NOMO-1 treated with DMSO at 0.1 percent for 48 hours (cell line): ENCODE measurements around the gene SCNN1B.
"Not testable (repeated sequence)": the region's sequence is repeated elsewhere in the genome, so short reads cannot be mapped to it uniquely, and the experiment has no call there.

Experiments
- DNase-seq: peaks from one replicate; lab custom pipeline; 2025; ENCODE audit not compliant: unreplicated experiment; lab: John Stamatoyannopoulos, UW

SCNN1B gene, protein sequence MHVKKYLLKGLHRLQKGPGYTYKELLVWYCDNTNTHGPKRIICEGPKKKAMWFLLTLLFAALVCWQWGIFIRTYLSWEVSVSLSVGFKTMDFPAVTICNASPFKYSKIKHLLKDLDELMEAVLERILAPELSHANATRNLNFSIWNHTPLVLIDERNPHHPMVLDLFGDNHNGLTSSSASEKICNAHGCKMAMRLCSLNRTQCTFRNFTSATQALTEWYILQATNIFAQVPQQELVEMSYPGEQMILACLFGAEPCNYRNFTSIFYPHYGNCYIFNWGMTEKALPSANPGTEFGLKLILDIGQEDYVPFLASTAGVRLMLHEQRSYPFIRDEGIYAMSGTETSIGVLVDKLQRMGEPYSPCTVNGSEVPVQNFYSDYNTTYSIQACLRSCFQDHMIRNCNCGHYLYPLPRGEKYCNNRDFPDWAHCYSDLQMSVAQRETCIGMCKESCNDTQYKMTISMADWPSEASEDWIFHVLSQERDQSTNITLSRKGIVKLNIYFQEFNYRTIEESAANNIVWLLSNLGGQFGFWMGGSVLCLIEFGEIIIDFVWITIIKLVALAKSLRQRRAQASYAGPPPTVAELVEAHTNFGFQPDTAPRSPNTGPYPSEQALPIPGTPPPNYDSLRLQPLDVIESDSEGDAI

DNA sequence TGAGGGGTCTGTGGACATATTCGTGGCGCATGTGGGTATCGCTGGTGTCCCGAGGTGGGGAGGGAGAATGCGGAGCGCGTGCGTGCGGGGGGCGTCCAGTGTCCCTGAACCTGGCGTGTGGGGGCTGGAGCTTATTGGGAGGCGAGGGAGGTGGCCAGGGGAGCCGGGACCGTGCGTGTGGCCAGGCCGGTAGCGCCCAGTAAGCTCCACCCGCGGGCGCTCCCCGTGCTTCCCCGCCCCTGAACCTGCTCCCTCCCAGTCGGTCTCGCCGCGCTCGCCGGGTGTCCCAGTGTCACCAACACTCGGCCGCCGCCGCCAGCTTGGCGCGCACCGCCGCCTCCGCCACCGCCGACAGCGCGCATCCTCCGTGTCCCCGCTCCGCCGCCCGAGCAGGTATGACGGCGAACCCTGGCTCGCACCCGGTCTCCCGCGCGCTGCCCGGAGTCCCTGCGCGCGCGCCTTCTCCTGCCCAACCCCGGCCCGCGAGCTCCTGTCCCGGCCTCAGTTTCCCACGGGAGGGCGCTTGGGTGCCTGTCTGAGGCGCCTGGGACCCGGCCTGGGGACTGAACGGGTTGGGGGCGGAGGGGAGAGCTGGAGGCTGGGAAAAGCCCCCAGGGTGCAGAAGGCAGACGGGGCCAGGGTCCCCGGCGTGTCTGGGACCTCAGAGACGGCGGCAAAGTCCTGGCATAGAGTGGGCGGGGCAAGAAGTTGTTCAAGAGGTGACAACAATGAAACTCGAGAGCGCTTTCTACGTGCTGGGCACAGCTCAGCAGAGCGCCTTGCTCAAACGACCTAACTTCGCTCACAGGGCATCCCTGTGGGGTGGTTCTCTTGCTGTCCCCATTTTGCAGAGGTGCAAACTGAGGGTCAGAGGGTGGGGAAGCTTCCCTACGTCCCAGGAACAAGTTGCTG lies at the start of gene SCNN1B:
SCNN1B (plus strand) TSS at position 258 of the 912 bp plus-strand sequence. CDS start 46,298 bp downstream, outside the sequence.
- no peak for DNase-seq

DNA sequence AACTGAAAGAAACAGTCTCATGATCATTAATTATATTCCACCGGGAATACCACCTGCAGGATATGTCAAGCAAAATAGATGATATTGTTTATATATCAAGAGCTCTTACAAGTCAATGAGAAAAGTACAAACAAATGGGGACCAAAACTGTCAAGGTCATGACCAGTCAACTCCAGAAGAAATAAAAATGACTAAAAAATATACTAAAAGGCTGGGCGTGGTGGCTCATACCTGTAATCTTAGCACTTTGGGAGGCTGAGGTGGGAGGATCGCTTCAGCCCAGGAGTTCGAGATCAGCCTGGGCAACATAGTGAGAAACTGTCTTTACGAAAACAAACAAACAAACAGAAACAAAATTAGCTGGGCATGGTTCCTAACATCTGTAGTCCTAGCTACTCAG lies 49.8 kb upstream of the SCNN1B start:
- no peak for DNase-seq

DNA sequence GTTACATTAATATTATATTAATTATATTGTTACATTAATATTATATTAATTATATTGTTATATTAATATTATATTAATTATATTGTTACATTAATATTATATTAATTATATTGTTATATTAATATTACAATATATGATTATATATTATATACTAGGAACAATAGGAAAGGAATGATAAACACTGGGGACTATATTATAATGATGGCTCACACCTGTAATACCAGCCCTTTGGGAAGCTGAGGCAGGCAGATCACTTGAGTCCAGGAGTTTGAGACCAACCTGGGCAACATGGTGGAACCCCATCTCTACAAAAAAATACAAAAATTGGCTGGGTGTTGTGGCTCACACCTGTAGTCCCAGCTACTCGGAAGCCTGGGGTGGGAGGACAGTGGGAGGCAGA lies 48.5 kb upstream of the SCNN1B start:
- DNase-seq = not testable (repeated sequence)

DNA sequence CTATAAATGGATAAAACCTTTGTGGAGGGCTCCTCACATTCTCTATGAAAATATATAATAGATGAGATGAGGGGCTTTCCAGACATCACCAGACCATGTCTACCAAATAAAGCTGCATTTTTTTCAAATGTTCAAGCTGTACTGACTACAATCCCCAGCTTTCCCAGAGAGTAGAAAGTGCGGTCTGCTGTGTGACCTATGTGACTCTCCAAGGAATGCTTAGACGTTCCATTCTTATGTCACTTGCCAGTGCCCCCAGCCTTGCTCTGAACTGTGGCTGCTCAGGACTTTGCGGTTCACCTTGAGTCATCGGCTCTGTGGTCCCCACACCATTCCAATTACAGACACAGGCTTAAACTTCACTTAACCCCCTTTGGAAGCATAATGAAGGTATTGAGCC lies 47.8 kb upstream of the SCNN1B start:
- peak; percentile 18 for DNase-seq

DNA sequence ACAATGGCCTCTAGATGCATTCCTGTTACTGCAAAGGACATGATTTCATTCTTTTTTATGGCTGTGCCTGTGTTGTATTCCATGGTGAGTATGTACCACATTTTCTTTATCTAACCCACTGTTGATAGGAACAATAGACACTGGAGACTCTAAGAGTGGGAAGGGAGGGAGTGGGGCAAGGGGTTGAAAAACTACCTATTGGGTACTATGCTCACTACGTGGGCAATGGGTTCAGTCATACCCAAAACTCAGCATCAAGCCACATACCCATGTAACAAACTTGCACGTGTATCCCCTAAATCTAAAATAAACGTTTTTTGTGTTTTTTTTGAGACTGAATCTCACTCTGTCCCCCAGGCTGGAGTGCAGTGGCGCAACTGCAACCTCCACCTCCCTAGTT lies 47.1 kb upstream of the SCNN1B start:
- no peak for DNase-seq

DNA sequence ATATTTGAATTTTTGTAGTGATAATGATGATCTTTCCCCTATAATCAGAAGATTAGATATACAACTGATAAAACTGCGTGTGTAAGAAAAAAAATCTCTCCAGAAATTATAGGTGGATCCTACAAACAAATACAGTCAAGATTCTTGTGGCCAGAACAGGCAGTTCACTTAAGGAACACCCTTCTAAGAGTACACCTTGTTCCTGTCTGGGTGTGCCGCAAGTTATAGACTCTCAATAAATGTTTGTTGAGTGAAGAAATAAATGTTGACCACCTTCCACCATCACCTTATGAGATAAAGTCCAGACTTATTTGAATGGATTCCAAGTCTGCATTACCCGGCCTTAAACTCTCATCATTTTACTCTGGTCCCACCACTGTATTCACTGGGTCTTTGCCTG lies 45.7 kb upstream of the SCNN1B start:
- DNase-seq = no peak

DNA sequence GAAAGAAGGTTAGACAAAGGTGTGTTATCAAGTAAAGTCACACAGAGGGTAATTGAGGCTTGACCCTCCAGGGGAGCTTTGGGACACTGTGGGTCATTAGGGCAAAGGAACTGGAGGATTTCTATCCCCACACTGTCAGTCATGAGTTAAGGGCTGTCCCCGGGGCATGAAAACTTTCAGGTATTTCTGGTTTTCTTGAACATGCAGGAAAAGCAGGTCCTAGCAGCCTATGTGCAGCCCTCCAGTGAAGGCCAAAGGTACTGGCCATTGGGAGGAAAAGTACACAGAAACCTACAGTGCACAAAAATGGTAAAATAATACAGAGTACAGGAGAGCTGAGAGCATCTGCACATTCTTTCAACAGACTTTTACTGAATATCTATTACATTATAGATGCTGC lies 44.4 kb upstream of the SCNN1B start:
- no peak for DNase-seq

DNA sequence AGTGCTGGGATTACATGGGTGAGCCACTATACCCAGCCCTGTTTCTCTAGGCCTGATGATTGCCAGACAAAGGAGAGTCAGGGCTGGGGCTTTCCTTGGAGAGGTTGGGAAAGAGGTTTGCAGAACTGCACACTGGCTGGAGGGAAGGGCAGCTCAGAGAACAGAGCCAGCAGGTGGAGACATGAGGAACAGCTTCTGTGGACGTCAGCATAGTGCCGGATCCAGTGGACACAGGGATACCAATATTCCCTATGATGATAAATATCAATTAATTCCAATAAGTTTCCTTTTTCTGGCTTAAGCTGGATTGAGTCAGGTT lies 43.2 kb upstream of the SCNN1B start:
- no peak for DNase-seq

DNA sequence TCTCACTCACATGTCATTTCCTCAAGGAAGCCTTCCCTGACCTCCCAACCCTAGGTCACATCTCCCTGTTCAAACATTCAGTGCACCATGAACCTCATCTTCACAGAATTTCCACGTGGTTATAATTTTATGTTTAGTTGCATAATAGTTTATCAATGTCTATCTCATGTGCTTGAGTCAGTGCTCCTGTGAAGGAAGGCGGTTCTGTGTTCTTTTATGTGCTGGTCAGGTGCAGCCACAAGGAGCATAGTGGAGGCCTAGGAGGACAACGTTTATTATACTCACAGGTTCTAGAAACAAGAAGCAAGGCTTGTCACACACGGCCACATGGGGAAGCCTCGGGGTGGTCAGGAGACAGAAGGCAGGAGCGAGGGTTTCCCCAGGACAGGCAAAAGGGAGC lies 34.5 kb upstream of the SCNN1B start:
- DNase-seq = no peak

DNA sequence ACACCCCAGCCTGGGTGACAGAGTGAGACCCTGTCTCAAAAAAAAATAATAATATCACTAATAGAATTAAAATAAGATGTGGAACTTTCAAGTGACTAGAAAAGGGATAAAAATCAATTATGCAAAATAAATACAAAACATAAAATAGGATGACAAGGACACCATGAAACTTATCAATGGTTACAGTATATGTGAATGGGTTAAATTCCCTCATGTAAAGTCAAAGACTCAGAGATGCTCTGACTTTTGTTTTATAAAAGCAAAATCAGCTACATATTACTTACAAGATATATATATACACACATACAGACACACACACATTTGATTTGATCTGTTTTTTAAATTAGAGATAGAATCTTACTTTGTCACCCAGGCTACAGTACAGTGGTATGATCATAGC lies 33.5 kb upstream of the SCNN1B start:
- no peak for DNase-seq

DNA sequence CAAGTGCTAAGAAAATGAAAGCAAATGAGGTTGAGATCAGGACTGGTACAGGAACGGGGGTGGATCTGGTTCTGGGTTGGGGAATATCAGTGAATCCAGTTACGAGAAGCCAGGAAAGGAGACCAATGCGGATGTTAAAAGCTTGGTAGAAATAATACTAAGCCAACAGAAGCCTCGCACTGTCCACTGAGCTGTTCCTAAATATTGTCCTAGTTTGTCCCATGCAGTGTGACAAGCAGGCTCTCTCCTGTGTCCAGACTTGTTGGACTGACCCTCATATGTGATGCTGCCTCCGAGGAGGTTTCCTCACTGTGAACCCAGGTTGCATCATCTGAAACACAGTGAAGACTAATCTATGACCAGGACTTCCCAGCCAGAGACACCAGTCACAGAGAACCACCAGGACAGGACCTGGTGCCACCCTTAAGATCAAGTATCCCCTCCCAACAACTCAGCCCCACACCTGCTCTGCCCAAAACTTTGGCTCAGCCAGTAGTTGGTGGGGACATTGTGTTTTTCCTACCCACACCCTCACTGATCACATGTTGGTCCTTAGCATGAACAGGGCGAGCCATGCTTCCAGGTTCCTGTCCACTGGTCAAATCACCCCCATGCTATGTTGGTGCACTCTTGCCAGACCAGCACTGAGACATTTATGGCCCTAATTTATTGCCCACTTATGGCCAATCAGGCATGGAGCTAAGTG lies 32.7 kb upstream of the SCNN1B start:
- no peak for DNase-seq

DNA sequence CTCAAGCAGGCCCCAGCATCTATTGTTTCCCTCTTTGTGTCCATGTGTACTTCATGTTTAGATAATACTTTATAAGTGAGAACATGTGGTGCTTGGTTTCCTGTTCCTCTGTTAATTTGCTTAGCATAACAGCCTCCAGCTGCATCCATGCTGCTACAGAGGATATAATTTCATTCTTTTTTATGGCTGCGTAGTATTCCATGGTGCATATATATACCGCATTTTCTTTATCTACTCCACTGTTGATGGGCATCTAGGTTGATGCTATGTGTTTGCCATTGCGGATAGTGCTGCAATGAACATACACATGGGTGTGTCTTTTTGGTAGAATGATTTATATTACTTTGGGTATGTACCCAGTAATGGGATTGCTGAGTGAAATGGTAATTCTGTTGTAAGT lies 31.4 kb upstream of the SCNN1B start:
- DNase-seq = no peak

DNA sequence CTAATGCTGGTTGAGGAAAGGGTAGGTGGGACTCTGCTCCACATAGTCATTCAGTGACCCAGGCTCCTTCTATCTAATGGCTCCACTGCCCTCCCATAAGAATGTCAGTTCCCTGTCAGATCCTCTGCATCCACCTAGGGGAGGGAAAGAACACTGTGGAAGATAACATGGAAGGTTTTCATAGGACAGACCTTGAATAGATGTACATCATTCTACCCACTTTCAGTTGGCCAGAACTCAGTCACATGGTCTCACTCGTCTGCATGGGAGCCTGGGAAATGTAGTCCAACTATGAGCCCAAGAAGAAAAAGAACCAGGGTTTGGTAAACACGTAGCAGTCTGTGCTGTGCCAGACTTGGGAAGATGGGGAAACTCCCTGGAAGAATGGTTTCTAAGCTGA lies 27.1 kb upstream of the SCNN1B start:
- DNase-seq = no peak

DNA sequence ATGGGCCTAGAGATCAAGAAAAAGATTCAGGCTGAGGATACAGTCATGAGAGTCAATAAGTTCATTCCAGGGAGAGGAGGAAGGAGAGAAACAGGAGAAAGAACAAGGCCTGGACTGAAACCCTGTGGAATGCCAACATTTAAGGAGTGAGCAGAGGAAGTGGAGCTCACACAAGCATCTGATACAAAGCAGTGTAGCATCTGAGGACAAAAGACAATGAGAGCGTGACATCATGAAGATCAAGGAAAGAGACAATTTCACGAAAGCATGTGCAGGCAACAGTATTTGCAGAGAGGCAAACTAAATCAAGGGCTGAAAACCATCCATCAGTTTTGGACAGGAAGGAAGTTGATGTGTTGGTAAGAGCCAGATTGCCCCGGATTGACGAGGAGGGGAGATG lies 25.3 kb upstream of the SCNN1B start:
- no peak for DNase-seq

DNA sequence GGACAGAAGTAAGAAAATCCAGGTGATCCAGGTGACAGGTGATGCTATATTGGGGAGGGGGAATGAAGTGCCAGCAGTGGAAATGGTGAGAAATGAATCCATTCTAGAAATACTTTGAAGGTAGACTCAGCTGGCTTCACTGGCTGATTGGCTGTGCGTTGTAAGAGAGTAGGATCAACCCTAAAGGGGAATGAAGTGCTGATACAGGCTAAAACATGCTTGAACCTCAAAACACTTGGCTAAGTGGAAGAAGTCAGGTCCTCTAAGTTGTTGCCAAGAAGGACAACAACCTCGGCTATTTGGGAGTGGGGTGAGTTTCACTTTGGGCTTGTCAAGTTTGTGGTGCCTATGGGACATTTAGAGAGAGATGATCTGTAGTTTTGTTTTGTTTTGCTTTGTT lies 24.1 kb upstream of the SCNN1B start:
- no peak for DNase-seq

DNA sequence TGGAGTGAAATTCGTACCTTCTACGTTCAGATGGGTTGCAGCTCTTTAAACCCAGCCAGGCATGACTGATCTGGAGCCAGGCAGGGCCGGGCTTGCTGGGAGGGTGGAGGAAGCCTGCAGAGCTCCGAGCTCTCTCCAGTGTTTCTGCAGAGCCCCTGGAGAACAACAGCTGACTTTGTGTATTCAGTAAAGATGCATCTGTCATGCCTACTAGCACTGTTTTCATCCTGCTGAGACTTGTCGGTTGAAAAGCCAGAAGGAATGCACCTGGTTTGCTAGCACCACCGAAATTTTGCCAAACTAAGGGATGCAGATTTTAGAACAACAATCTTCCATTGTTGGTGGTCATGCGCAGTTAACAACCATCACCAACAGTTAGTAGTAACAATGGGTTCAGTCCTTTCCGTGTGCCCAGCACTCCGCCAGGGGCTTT lies 22.4 kb upstream of the SCNN1B start:
- no peak for DNase-seq

DNA sequence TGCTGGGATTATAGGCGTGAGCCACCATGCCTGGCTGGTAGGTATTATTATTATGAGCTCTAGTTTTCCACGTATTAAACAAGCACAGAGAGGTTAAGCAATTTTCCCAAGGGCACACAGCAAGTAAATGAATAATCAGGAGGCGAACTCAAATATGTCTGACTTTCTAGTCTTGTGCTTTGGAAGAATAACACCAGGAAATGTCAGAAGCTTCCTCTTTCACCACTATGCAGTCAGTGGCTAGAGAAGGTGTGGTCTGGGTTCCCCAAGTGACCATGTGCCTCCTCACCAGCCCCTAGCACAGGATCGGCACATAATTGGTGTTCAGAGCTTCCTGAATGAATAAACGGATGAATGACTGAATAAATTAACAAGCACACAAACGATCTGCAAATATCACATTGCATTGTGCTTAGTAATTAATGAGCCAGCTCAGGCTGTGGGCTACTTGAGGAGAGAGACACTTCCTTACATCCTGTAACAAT lies 21.6 kb upstream of the SCNN1B start:
- DNase-seq = peak; percentile 14

DNA sequence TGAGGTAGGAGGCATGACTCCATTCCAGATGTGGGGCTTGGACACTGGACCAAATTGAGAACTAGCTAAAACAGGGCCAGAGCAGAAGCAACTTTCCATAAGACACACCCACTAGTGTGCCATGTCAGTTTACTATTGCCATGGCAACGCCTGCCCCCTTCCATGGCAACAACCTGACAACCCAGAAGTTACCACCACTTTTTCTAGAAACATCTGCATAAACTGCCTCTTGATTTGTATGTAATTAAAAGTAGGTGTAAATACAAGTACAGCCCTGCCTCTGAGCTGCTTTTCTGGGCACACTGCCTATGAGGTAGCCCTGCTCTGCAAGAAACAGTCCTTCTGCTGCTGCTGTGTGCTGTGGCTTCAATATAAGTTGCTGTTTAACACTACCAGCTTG lies 19.5 kb upstream of the SCNN1B start:
- DNase-seq = no peak

DNA sequence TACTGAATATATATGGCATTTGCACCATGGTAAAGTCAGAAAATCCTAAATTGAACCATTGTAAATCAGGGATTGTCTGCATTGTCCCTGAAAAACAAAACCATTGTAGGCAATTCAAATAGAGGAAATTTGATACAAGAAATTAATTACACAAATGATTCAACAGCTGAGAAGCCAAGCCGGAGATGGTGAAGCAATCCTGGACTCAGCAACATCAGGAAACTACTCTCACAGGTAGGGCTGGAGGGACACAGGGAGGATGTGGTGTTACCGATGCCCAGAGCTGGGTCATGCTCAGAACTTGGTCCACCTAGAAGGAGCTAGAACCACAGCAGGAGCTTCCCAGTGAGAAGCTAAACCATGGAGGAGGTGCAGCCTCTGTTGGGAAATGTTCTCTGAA lies 18.5 kb upstream of the SCNN1B start:
- no peak for DNase-seq

DNA sequence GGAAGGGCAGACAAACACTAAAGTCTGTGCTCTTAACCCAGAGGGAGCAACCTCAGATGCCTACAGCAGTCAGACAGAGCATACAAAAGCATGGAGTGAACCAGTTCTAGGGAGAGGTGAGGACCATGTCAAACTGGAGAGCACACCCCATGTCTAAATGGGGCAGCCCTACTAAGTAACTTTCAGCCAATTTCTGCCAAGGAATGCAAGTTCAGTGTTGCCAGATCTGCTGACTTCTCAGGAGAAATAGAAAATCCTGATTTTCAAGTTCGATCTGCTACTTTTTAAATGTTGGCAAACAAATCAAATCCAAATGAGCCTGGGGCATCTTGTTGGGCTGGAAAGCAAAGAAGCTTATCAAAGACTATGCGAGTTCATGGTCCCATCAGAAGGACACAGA lies 17.5 kb upstream of the SCNN1B start:
- DNase-seq = no peak

DNA sequence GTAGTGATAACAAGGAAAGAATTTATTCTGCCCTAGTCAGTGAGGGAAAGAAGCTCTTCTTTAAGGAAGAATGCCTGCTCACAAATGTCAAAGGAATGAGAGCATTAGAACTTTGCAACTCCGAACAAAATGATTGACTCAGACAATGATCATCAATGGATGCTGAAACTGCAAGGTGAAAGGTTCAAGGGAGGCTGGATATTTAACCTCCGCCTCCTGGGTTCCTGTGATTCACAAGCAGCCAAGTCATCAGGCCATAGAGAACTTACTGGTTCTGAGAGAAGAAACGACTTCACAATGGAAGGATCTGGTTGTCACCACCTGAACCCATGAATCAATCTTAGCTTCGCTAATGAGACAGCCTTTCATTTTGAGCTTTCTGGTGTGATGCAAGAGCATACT lies 16.0 kb upstream of the SCNN1B start:
- no peak for DNase-seq
